Measurements from ENCODE around the gene CAPRIN2. TPM values are rescaled to one million over a fixed set of nuclear protein-coding genes. Genes with fewer than 3 reads are reported as not detected.

The CAPRIN2 gene
- total and polyA plus RNA-seq, 7 donors = 4.9 to 17.7 (median 11.1) TPM

DNA sequence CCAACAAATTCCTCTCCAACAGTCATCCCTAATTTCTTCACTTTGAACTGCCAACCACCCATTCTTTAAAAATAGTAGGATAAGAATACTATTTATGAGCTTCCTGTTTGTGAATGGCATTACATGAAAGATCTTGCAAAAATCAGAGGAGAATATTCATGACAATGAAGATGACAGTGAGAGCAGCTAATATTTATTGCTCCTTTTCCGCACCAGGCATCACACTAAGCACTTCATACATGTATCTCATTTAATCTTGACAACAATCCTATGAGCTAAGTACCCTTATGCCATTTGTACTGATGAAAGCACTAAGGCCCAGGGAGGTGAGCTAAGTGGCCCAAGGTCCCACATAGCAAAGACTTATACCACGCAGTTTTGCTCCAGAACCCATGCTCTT is 37.3 kb upstream of the CAPRIN2 start:
- TF ChIP-seq, protein P1, sequence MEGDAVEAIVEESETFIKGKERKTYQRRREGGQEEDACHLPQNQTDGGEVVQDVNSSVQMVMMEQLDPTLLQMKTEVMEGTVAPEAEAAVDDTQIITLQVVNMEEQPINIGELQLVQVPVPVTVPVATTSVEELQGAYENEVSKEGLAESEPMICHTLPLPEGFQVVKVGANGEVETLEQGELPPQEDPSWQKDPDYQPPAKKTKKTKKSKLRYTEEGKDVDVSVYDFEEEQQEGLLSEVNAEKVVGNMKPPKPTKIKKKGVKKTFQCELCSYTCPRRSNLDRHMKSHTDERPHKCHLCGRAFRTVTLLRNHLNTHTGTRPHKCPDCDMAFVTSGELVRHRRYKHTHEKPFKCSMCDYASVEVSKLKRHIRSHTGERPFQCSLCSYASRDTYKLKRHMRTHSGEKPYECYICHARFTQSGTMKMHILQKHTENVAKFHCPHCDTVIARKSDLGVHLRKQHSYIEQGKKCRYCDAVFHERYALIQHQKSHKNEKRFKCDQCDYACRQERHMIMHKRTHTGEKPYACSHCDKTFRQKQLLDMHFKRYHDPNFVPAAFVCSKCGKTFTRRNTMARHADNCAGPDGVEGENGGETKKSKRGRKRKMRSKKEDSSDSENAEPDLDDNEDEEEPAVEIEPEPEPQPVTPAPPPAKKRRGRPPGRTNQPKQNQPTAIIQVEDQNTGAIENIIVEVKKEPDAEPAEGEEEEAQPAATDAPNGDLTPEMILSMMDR (IDR thresholded peaks at IDR 0.05) = no peak
- ATAC-seq (no peak), DNase-seq (no peak)
- H3K27me3 ChIP-seq (ENCODE audit: insufficient read depth in 3 of 3, low read length in 2 of 3) = no peaks in the 10 kb centered on the region
- H3K27ac ChIP-seq = peak overlapping the region; percentile 76
- H3K9me3 ChIP-seq = no peaks in the 10 kb centered on the region
- no peak overlapping the region for H3K4me3 ChIP-seq
- intact Hi-C loops (cut with DNase I) = no loop called here
- H3K36me3 ChIP-seq (ENCODE audit: insufficient read depth in 1 of 2, low read depth in 1 of 2) = no peaks in the 10 kb centered on the region
- H3K4me1 ChIP-seq = peaks cover 10% of the 10 kb centered on the region
- 93 to 98% (median 97%) methylated on average over 2 of the region's 2 CpGs for WGBS, 3 donors

DNA sequence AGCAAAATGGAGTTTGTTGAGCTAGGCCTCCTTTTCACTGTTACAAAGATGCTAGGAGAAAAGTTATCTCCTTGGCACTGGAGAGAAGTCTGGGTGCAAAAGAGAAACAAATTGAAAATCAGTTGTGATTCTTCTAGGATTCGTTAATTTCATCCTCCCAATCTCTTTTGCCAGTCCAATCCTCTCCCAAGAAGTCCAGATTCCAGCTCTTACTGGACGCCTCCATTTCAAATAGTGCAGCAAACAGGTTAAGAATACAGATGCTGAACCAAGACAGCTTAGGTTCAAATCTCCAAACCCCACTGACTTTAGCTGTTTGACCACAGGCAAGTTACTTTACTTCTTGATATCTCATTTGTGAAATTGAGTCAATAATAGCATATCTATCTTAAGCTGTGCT is 34.0 kb upstream of the CAPRIN2 start:
- Histone ChIP-seq H3K9me3 (no peaks in the 10 kb centered on the region), H3K4me1 (peaks cover 12% of the 10 kb centered on the region), H3K4me3 (no peak overlapping the region), H3K27ac (no peak overlapping the region), H3K27me3 (ENCODE audit: insufficient read depth in 3 of 3, low read length in 2 of 3) (no peaks in the 10 kb centered on the region), H3K36me3 (ENCODE audit: insufficient read depth in 1 of 2, low read depth in 1 of 2) (no peaks in the 10 kb centered on the region)
- DNase-seq (no peak), ATAC-seq (no peak)
- intact Hi-C loops (cut with DNase I) = no loop called here
- 91 to 97% (median 92%) methylated on average over 2 of the region's 2 CpGs for WGBS, 3 donors
- TF ChIP-seq, protein P1 (IDR thresholded peaks at IDR 0.05) = no peak

DNA sequence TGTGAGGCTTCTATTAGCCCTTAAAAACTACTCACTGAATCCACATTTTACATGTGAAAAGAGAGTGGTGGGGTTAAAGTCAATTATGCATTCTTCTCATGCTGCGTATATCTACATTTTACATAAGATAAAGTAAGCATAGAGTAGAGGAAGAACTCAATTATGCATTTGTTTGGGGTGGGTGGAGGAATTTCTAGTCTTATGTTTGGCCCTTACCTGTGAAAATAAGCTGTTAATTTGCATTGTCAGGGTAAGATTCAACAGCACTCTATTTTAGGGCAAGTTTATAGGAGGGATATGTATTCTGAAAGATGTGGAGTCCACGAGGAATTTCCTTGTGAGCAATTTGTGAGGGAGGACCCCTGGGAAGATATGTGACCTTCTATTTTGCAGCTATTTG is 30.9 kb upstream of the CAPRIN2 start:
- ATAC-seq (no peak), DNase-seq (no peak)
- Histone ChIP-seq H3K9me3 (no peaks in the 10 kb centered on the region), H3K27me3 (ENCODE audit: insufficient read depth in 3 of 3, low read length in 2 of 3) (no peaks in the 10 kb centered on the region), H3K4me3 (no peak overlapping the region), H3K36me3 (ENCODE audit: insufficient read depth in 1 of 2, low read depth in 1 of 2) (no peaks in the 10 kb centered on the region), H3K27ac (no peak overlapping the region), H3K4me1 (peaks cover 17% of the 10 kb centered on the region)
- WGBS, 3 donors = 77 to 87% (median 84%) methylated on average over 2 of the region's 2 CpGs
- intact Hi-C loops (cut with DNase I) = no loop called here
- TF ChIP-seq, protein P1 (IDR thresholded peaks at IDR 0.05) = no peak

DNA sequence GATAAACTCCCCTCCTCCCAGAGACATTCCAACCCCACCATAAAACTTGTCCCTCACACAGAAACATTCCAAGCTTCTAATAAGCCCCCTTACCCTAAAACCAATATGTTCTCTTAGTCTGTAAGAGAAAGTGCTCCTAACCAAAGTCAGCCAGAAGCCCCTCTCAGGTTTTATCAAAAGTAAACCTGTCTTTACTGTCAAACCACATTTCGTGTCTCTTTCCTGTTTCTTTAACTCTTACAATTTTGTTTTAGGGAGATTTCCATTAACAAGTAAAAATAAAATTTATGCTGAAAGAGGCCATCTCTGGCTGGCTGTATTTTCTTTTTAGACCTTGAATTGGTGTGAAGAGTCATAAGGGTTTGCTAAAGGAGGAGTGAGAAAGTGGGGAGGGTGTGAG is 29.8 kb upstream of the CAPRIN2 start:
- no peak overlapping the region for H3K4me3 ChIP-seq
- H3K27me3 ChIP-seq (ENCODE audit: insufficient read depth in 3 of 3, low read length in 2 of 3) = no peaks in the 10 kb centered on the region
- no peak for ATAC-seq
- TF ChIP-seq, protein P1 (IDR thresholded peaks at IDR 0.05) = no peak
- H3K9me3 ChIP-seq = no peaks in the 10 kb centered on the region
- no peaks in the 10 kb centered on the region for H3K36me3 ChIP-seq (ENCODE audit: insufficient read depth in 1 of 2, low read depth in 1 of 2)
- no peak for DNase-seq
- 96 to 100% (median 100%) methylated on average over 1 of the region's 1 CpG for WGBS, 3 donors
- H3K4me1 ChIP-seq = peaks cover 17% of the 10 kb centered on the region
- intact Hi-C loops (cut with DNase I) = no loop called here
- H3K27ac ChIP-seq = no peak overlapping the region

DNA sequence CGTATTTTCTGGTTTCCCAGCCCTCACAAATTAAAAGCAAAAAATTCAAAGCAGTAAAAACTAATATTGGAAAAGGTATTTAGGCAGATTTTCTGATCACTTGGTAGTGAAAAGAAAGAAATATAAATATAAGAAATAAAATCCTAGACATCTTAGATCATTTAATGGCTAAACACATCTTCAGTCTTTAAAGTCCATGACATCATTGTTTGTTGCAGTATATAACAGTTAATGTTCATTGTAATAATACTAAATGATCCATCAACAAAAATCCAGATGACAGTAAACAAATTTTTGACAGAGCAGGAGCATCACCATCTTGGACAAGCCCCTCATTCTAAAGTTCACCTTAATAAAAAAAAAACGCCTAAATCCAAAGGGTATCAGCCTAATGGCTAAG is 29.2 kb upstream of the CAPRIN2 start:
- WGBS, 3 donors = 87 to 92% (median 88%) methylated on average over 2 of the region's 2 CpGs
- no peak for ATAC-seq
- intact Hi-C loops (cut with DNase I) = no loop called here

More for the DNA sequence above, 29.2 kb upstream of the CAPRIN2 start:
- Histone ChIP-seq H3K36me3 (ENCODE audit: insufficient read depth in 1 of 2, low read depth in 1 of 2) (no peaks in the 10 kb centered on the region), H3K27me3 (ENCODE audit: insufficient read depth in 3 of 3, low read length in 2 of 3) (no peaks in the 10 kb centered on the region), H3K9me3 (no peaks in the 10 kb centered on the region), H3K27ac (no peak overlapping the region), H3K4me3 (no peak overlapping the region), H3K4me1 (peaks cover 17% of the 10 kb centered on the region)
- DNase-seq = no peak
- TF ChIP-seq, protein P1 (IDR thresholded peaks at IDR 0.05) = no peak
